B cell (primary cell): ENCODE results near the gene MAML3. TPM values are rescaled to one million over a fixed set of nuclear protein-coding genes. Genes with fewer than 3 reads are reported as not detected.

Experiments
- ATAC-seq: fragments of 200-7000 bp; cut with Tn5 transposase; one replicate; pipeline ENCODE4 v1.10.0; 2021; ENCODE audit warnings: low read depth, mild to moderate bottlenecking, moderate number of reproducible peaks, moderate library complexity
- CTCF ChIA-PET: fragments of 350-600 bp; sonication (Branson Sonifier 250); formaldehyde crosslinking; loops from one replicate; lab custom pipeline; 2021; ENCODE audit warnings: antibody characterized with exemption, inconsistent platforms; lab: Charles Lee
- POLR2A ChIA-PET: fragments of 350-600 bp; sonication (Branson Sonifier 250); formaldehyde crosslinking; loops from one replicate; lab custom pipeline; 2021; ENCODE audit warnings: antibody characterized with exemption; lab: Charles Lee
- DNase-seq: peaks from one replicate; pipeline ENCODE4 v3.0.0; 2013
- H2AFZ ChIP-seq: 2 replicates; pipeline ENCODE4 v1.6.1; 2012; ENCODE audit warnings: mild to moderate bottlenecking, low read depth, low read length; ENCODE audit not compliant: insufficient read depth, poor library complexity, severe bottlenecking
- H3K27ac ChIP-seq, 2 donors: 1 replicate in 1 of 2; 2 replicates in 1 of 2; pipeline ENCODE4 v1.5.1; 2012 to 2013; ENCODE audit warnings: low read length in 2 of 2, mild to moderate bottlenecking in 2 of 2, moderate library complexity in 1 of 2
- H3K27me3 ChIP-seq, 4 experiments: fragments of 200-600 bp in 1 of 4; sonication (generic) in 1 of 4; replicated peaks in 1 of 4; 1 replicate in 2 of 4; 2 replicates in 2 of 4; pipeline versions ENCODE4 v1.6.1 to v1.7.0; 2013 to 2016; ENCODE audit warnings: low read length in 3 of 4, mild to moderate bottlenecking in 2 of 4, mixed read lengths in 1 of 4, moderate library complexity in 1 of 4; ENCODE audit not compliant: insufficient read depth in 4 of 4, control insufficient read depth in 3 of 4; ENCODE audit errors: control extremely low read depth in 1 of 4
- H3K36me3 ChIP-seq, 2 experiments: replicated peaks in 1 of 2; 1 replicate in 1 of 2; 2 replicates in 1 of 2; pipeline versions ENCODE4 v1.6.1 to v1.7.1; 2013; ENCODE audit warnings: low read length in 1 of 2; ENCODE audit not compliant: insufficient read depth in 2 of 2, control insufficient read depth in 1 of 2; ENCODE audit errors: control extremely low read depth in 1 of 2, extremely low read depth in 1 of 2
- H3K4me1 ChIP-seq, 2 donors: fragments of 200-600 bp in 1 of 2; sonication (generic) in 1 of 2; 1 replicate in 1 of 2; 2 replicates in 1 of 2; pipeline versions ENCODE4 v1.5.1 to v1.6.1; 2013 to 2017; ENCODE audit warnings: low read length in 2 of 2; ENCODE audit not compliant: control insufficient read depth in 2 of 2, insufficient read depth in 2 of 2
- H3K4me2 ChIP-seq: replicated peaks from 2 replicates; pipeline ENCODE3; 2012; ENCODE audit warnings: mild to moderate bottlenecking, low read depth, low read length; ENCODE audit not compliant: poor library complexity, severe bottlenecking
- H3K4me3 ChIP-seq, 5 experiments: fragments of 200-600 bp in 1 of 5; sonication (generic) in 1 of 5; 1 replicate in 3 of 5; 2 replicates in 2 of 5; pipeline versions ENCODE4 v1.5.1 to v1.7.0; 2011 to 2016; ENCODE audit warnings: low read length in 4 of 5, mild to moderate bottlenecking in 4 of 5, low read depth in 2 of 5, control low read depth in 1 of 5, moderate library complexity in 1 of 5; ENCODE audit not compliant: insufficient read depth in 1 of 5; ENCODE audit errors: control extremely low read depth in 1 of 5, extremely low read depth in 1 of 5
- H3K79me2 ChIP-seq: fragments of 200-600 bp; sonication (generic); one replicate; pipeline ENCODE4 v1.6.0; 2016; ENCODE audit warnings: low read length; ENCODE audit not compliant: control insufficient read depth, insufficient read depth
- H3K9ac ChIP-seq: fragments of 200-600 bp; sonication (generic); 2 replicates; pipeline ENCODE4 v1.6.1; 2017; ENCODE audit warnings: mild to moderate bottlenecking, low read length, moderate library complexity
- H3K9me3 ChIP-seq, 3 donors: one replicate each; pipeline versions ENCODE4 v1.6.1 to v1.7.1; 2013; ENCODE audit warnings: low read length in 2 of 3; ENCODE audit not compliant: control insufficient read depth in 2 of 3, insufficient read depth in 1 of 3; ENCODE audit errors: control extremely low read depth in 1 of 3
- H4K20me1 ChIP-seq: 2 replicates; pipeline ENCODE4 v1.6.0; 2012; ENCODE audit warnings: mild to moderate bottlenecking, low read length; ENCODE audit not compliant: insufficient read depth, control insufficient read depth, poor library complexity, severe bottlenecking
- H3K27ac Mint-ChIP-seq: one replicate; pipeline ENCODE4 v1.8.0; 2021; ENCODE audit warnings: mixed read lengths
- H3K27me3 Mint-ChIP-seq: one replicate; pipeline ENCODE4 v1.8.0; 2021; ENCODE audit warnings: mixed read lengths
- H3K4me1 Mint-ChIP-seq: one replicate; pipeline ENCODE4 v1.8.0; 2021; ENCODE audit warnings: mixed read lengths
- H3K4me3 Mint-ChIP-seq: one replicate; pipeline ENCODE4 v1.8.0; 2021; ENCODE audit warnings: mixed read lengths
- H3K9me3 Mint-ChIP-seq: one replicate; pipeline ENCODE4 v1.8.0; 2022; ENCODE audit warnings: mixed read lengths; ENCODE audit not compliant: insufficient read depth
- CTCF ChIP-seq: fragments of 200-600 bp; IDR thresholded peaks from one replicate; pipeline ENCODE4 v1.8.0; 2022; ENCODE audit warnings: antibody characterized with exemption, mild to moderate bottlenecking
- EZH2 ChIP-seq: IDR thresholded peaks from 2 replicates; pipeline ENCODE4 v1.6.1; 2012; ENCODE audit warnings: borderline replicate concordance, low read depth, mild to moderate bottlenecking, moderate library complexity, low read length; ENCODE audit not compliant: insufficient read depth, poor library complexity, severe bottlenecking
- WGBS: methylation state at CpG from one replicate; pipeline ENCODE4 v1.1.5; 2013; ENCODE audit warnings: missing lambda C conversion rate; ENCODE audit not compliant: insufficient coverage; 5-methylcytosine and 5-hydroxymethylcytosine counted together
- intact Hi-C: fragments of 100-400 bp; cut with micrococcal nuclease; formaldehyde crosslinking; loops from one replicate; pipeline ENCODE4 v1.10.0; 2022
- polyA plus RNA-seq: library from polyadenylated mRNA; depleted of rRNA; stranded (reverse); fragments of >200 nt; gene quantifications from 2 replicates; pipeline ENCODE4 v1.2.3, GENCODE V29; 2012
- total RNA-seq, 2 donors: library from RNA; stranded (reverse); fragments of 120-200 nt in 1 of 2; gene quantifications; 1 replicate in 1 of 2; 2 replicates in 1 of 2; pipeline versions ENCODE4 v1.2.3 to v1.2.4, GENCODE V29; 2013 to 2022

MAML3 gene
- total and polyA plus RNA-seq, 2 donors (not counting 1 experiment from before 2014, with no cell fraction given), result 0.94 to 5.3 TPM

GRCh38 chr4:139956507-139957017, 197.4 kb downstream of the MAML3 start:
- peaks cover 0 to 3% (median 0%) of the 10 kb centered on the region in 3 donors for H3K9me3 ChIP-seq
- H3K4me3 ChIP-seq, result no peak overlapping the region
- TF ChIP-seq CTCF (no peak), EZH2 (no peak)
- Mint-ChIP-seq H3K4me3 (no peak overlapping the region), H3K27me3 (peaks cover 27% of the 10 kb centered on the region), H3K27ac (no peak overlapping the region), H3K4me1 (peaks cover 10% of the 10 kb centered on the region), H3K9me3 (no peaks in the 10 kb centered on the region)
- H3K79me2 ChIP-seq, result no peaks in the 10 kb centered on the region
- WGBS, result 100% methylated on average over 1 of the region's 6 CpGs
- H3K4me1 ChIP-seq, result peaks cover 0 to 3% of the 10 kb centered on the region in 2 donors
- no peaks in the 10 kb centered on the region for H4K20me1 ChIP-seq
- DNase-seq (no peak), ATAC-seq (no peak)
- H3K27me3 ChIP-seq, result peaks cover 0 to 4% (median 0%) of the 10 kb centered on the region in 4 experiments
- no peak overlapping the region for H2AFZ ChIP-seq
- no peaks in the 10 kb centered on the region for H3K36me3 ChIP-seq
- CTCF ChIA-PET, result no interaction called here
- H3K9ac ChIP-seq, result no peak overlapping the region
- no peak overlapping the region for H3K27ac ChIP-seq
- intact Hi-C loops, result no loop called here
- H3K4me2 ChIP-seq, result no peak overlapping the region
- POLR2A ChIA-PET, result no interaction called here

- peaks cover 0 to 3% of the 10 kb centered on the region in 2 donors for H3K4me1 ChIP-seq
- H3K9me3 ChIP-seq, result peaks cover 0 to 7% (median 0%) of the 10 kb centered on the region in 3 donors
- no peak overlapping the region for H2AFZ ChIP-seq
- H3K9ac ChIP-seq, result no peak overlapping the region
- Mint-ChIP-seq H3K27me3 (peaks cover 26% of the 10 kb centered on the region), H3K4me3 (no peak overlapping the region), H3K9me3 (no peaks in the 10 kb centered on the region), H3K27ac (no peak overlapping the region), H3K4me1 (peaks cover 15% of the 10 kb centered on the region)
- no peaks in the 10 kb centered on the region for H3K79me2 ChIP-seq
- DNase-seq (no peak), ATAC-seq (no peak)
- no peaks in the 10 kb centered on the region for H3K36me3 ChIP-seq
- ChIA-PET CTCF (no interaction called here), POLR2A (no interaction called here)
- no peak overlapping the region for H3K4me2 ChIP-seq
- TF ChIP-seq CTCF, result no peak
- TF ChIP-seq EZH2, result no peak
- intact Hi-C loops, result no loop called here
- H3K27me3 ChIP-seq, result peaks cover 0 to 4% (median 0%) of the 10 kb centered on the region in 4 experiments
- H3K4me3 ChIP-seq, result no peak overlapping the region
- no CpG with 5 or more reads among the region's 2 CpGs for WGBS
- no peak overlapping the region for H3K27ac ChIP-seq
- no peaks in the 10 kb centered on the region for H4K20me1 ChIP-seq
These were observed 198.4 kb downstream of the MAML3 start for GRCh38 chr4:139955600-139955999.
